CD14-positive monocyte (primary cell): Measurements from ENCODE around the gene COPS9. TPM values are rescaled to one million over a fixed set of nuclear protein-coding genes. Genes with fewer than 3 reads are reported as not detected.

Experiments used
- DNase-seq, 3 donors: peaks; one replicate each; pipeline ENCODE4 v3.0.0-alpha.2; 2011 to 2022
- H2AFZ ChIP-seq: 2 replicates; pipeline ENCODE4 v1.6.0; 2012; ENCODE audit warnings: mild to moderate bottlenecking, low read depth, low read length, inconsistent platforms; ENCODE audit not compliant: insufficient read depth, poor library complexity, severe bottlenecking
- H3K27ac ChIP-seq, 2 donors: 1 replicate in 1 of 2; 2 replicates in 1 of 2; pipeline ENCODE4 v1.5.1; 2012 to 2013; ENCODE audit warnings: low read length in 2 of 2, control low read depth in 1 of 2, inconsistent platforms in 1 of 2, low read depth in 1 of 2, mild to moderate bottlenecking in 1 of 2
- H3K27me3 ChIP-seq, 2 donors: one replicate each; pipeline versions ENCODE4 v1.6.0 to v1.6.1; 2011 to 2013; ENCODE audit warnings: low read length in 2 of 2; ENCODE audit not compliant: control insufficient read depth in 2 of 2, insufficient read depth in 2 of 2
- H3K36me3 ChIP-seq, 2 donors: replicated peaks in 1 of 2; 1 replicate in 1 of 2; 2 replicates in 1 of 2; pipeline versions ENCODE4 v1.5.1 to v1.6.1; 2012 to 2013; ENCODE audit warnings: low read length in 2 of 2, control low read depth in 1 of 2, inconsistent platforms in 1 of 2, mild to moderate bottlenecking in 1 of 2; ENCODE audit not compliant: insufficient read depth in 2 of 2, control insufficient read depth in 1 of 2
- H3K4me1 ChIP-seq, 2 donors: 1 replicate in 1 of 2; 2 replicates in 1 of 2; pipeline versions ENCODE4 v1.5.1 to v1.6.1; 2012 to 2013; ENCODE audit warnings: low read length in 2 of 2, control low read depth in 1 of 2, inconsistent platforms in 1 of 2, mild to moderate bottlenecking in 1 of 2, moderate library complexity in 1 of 2; ENCODE audit not compliant: insufficient read depth in 2 of 2, control insufficient read depth in 1 of 2
- H3K4me2 ChIP-seq: replicated peaks from 2 replicates; pipeline ENCODE3; 2012; ENCODE audit warnings: low read length, moderate library complexity, mild to moderate bottlenecking; ENCODE audit not compliant: poor library complexity, severe bottlenecking; ENCODE audit errors: extremely low read depth
- H3K4me3 ChIP-seq, 3 experiments: fragments of 200-600 bp in 1 of 3; sonication (generic) in 1 of 3; replicated peaks in 1 of 3; 1 replicate in 2 of 3; 2 replicates in 1 of 3; pipeline ENCODE4 v1.5.1; 2011 to 2013; ENCODE audit warnings: low read length in 3 of 3, mild to moderate bottlenecking in 3 of 3, control low read depth in 2 of 3, low read depth in 2 of 3, inconsistent platforms in 1 of 3, moderate library complexity in 1 of 3
- H3K79me2 ChIP-seq: 2 replicates; pipeline ENCODE4 v1.6.0; 2012; ENCODE audit warnings: mild to moderate bottlenecking, control low read depth, inconsistent platforms, low read length, moderate library complexity; ENCODE audit not compliant: insufficient read depth
- H3K9ac ChIP-seq: 2 replicates; pipeline ENCODE4 v1.6.0; 2017; ENCODE audit warnings: low read length, mild to moderate bottlenecking; ENCODE audit not compliant: insufficient read depth, poor library complexity, severe bottlenecking
- H3K9me3 ChIP-seq, 2 donors: replicated peaks in 1 of 2; 1 replicate in 1 of 2; 2 replicates in 1 of 2; pipeline versions ENCODE4 v1.5.1 to v1.6.1; 2012 to 2013; ENCODE audit warnings: low read length in 2 of 2, control low read depth in 1 of 2; ENCODE audit not compliant: control insufficient read depth in 1 of 2, insufficient read depth in 1 of 2
- H4K20me1 ChIP-seq: 2 replicates; pipeline ENCODE4 v1.6.0; 2012; ENCODE audit warnings: mild to moderate bottlenecking, low read length, control low read depth, moderate library complexity; ENCODE audit not compliant: insufficient read depth
- H3K27ac Mint-ChIP-seq, 7 donors: one replicate each; pipeline ENCODE4 v1.8.0; 2020; ENCODE audit warnings: mild to moderate bottlenecking in 7 of 7, mixed read lengths in 7 of 7, moderate library complexity in 6 of 7, inconsistent platforms in 2 of 7
- H3K27me3 Mint-ChIP-seq, 3 donors: one replicate each; pipeline ENCODE4 v1.8.0; 2021 to 2022; ENCODE audit warnings: low read depth in 3 of 3, mild to moderate bottlenecking in 3 of 3, mixed read lengths in 3 of 3, moderate library complexity in 3 of 3, inconsistent platforms in 1 of 3
- H3K36me3 Mint-ChIP-seq, 2 donors: one replicate each; pipeline ENCODE4 v1.8.0; 2020; ENCODE audit warnings: mixed read lengths in 2 of 2, inconsistent platforms in 1 of 2, mild to moderate bottlenecking in 1 of 2
- H3K4me1 Mint-ChIP-seq: one replicate; pipeline ENCODE4 v1.8.0; 2020; ENCODE audit warnings: mild to moderate bottlenecking, mixed read lengths
- H3K4me3 Mint-ChIP-seq, 2 donors: one replicate each; pipeline ENCODE4 v1.8.0; 2020; ENCODE audit warnings: mild to moderate bottlenecking in 2 of 2, mixed read lengths in 2 of 2, moderate library complexity in 1 of 2
- H3K9me3 Mint-ChIP-seq, 7 donors: one replicate each; pipeline ENCODE4 v1.8.0; 2020 to 2022; ENCODE audit warnings: mixed read lengths in 7 of 7, mild to moderate bottlenecking in 6 of 7, moderate library complexity in 6 of 7, inconsistent platforms in 2 of 7
- WGBS: methylation state at CpG from one replicate; pipeline ENCODE4 v1.1.5; 2013; ENCODE audit warnings: missing lambda C conversion rate; ENCODE audit not compliant: insufficient coverage; 5-methylcytosine and 5-hydroxymethylcytosine counted together
- intact Hi-C, 2 donors: fragments of 100-400 bp; cut with micrococcal nuclease; formaldehyde crosslinking; loops; one replicate each; pipeline versions ENCODE4 v1.15.0 to v1.15.1; 2023
- polyA plus RNA-seq, 3 donors: library from polyadenylated mRNA; depleted of rRNA in 1 of 3; unstranded in 2 of 3; stranded (reverse) in 1 of 3; fragments of 300-500 nt in 2 of 3; fragments of >200 nt in 1 of 3; fragmentation: Illumina TruSeq in 2 of 3; gene quantifications; 1 replicate in 2 of 3; 2 replicates in 1 of 3; pipeline ENCODE4 v1.2.3, GENCODE V29; 2012 to 2021
- TF ChIP-seq, protein P1 (sequence below): fragments of 200-600 bp; IDR thresholded peaks from one replicate; pipeline ENCODE4 v1.8.0; 2022; ENCODE audit warnings: antibody characterized with exemption, mild to moderate bottlenecking

Gene COPS9
- polyA plus RNA-seq, 3 donors, result 123 to 300 (median 268) TPM

DNA sequence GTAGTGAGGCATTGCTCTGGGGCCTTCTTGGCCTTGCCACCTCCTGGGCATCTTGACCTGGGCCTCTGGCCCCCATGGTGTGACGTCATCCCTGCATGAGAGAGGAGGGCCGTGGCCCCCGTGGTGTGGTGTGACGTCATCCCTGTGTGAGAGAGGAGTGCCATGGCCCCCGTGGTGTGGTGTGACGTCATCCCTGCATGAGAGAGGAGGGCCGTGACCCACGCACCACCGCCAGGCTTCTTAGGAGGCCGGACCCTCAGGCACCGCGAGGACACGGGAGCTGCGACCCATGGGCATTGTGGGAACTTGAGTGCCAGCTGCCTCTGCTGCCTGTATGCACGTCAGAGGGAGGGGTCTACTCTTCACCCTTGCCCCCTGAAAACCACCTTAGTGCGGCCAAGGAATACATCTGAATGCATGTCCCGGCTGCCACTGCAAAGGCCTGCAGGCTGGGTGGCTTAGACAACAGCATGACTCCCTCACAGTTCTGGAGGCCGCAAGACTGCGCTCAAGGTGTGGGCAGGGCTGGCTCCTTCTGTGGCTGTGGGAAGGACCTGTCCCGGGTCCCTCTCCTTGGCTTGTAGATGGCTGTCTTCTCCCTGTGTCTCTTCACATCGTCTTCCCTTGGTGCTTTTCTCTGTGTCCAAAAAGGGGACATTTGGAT lies 25.1 kb upstream of the COPS9 start:
- H3K9me3 ChIP-seq, result peaks cover 11 to 18% of the 10 kb centered on the region in 2 donors
- no peaks in the 10 kb centered on the region for H3K4me1 ChIP-seq
- H3K27ac ChIP-seq, result no peak overlapping the region
- Mint-ChIP-seq H3K9me3 (peaks cover 10 to 22% (median 14%) of the 10 kb centered on the region in 7 donors), H3K4me1 (no peaks in the 10 kb centered on the region), H3K27ac (no peak overlapping the region), H3K4me3 (no peak overlapping the region), H3K27me3 (peaks cover 0 to 2% (median 1%) of the 10 kb centered on the region in 3 donors), H3K36me3 (no peaks in the 10 kb centered on the region)
- intact Hi-C loops, result no loop called here
- H3K9ac ChIP-seq, result no peak overlapping the region
- H3K36me3 ChIP-seq, result no peaks in the 10 kb centered on the region
- no peak overlapping the region for H3K4me2 ChIP-seq
- no peak overlapping the region for H2AFZ ChIP-seq
- DNase-seq, result no peak
- H4K20me1 ChIP-seq, result no peaks in the 10 kb centered on the region
- no peaks in the 10 kb centered on the region for H3K79me2 ChIP-seq
- H3K27me3 ChIP-seq, result no peaks in the 10 kb centered on the region
- 84% methylated on average over 19 of the region's 21 CpGs for WGBS
- TF ChIP-seq, protein P1, sequence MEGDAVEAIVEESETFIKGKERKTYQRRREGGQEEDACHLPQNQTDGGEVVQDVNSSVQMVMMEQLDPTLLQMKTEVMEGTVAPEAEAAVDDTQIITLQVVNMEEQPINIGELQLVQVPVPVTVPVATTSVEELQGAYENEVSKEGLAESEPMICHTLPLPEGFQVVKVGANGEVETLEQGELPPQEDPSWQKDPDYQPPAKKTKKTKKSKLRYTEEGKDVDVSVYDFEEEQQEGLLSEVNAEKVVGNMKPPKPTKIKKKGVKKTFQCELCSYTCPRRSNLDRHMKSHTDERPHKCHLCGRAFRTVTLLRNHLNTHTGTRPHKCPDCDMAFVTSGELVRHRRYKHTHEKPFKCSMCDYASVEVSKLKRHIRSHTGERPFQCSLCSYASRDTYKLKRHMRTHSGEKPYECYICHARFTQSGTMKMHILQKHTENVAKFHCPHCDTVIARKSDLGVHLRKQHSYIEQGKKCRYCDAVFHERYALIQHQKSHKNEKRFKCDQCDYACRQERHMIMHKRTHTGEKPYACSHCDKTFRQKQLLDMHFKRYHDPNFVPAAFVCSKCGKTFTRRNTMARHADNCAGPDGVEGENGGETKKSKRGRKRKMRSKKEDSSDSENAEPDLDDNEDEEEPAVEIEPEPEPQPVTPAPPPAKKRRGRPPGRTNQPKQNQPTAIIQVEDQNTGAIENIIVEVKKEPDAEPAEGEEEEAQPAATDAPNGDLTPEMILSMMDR, result no peak
- H3K4me3 ChIP-seq, result no peak overlapping the region

DNA sequence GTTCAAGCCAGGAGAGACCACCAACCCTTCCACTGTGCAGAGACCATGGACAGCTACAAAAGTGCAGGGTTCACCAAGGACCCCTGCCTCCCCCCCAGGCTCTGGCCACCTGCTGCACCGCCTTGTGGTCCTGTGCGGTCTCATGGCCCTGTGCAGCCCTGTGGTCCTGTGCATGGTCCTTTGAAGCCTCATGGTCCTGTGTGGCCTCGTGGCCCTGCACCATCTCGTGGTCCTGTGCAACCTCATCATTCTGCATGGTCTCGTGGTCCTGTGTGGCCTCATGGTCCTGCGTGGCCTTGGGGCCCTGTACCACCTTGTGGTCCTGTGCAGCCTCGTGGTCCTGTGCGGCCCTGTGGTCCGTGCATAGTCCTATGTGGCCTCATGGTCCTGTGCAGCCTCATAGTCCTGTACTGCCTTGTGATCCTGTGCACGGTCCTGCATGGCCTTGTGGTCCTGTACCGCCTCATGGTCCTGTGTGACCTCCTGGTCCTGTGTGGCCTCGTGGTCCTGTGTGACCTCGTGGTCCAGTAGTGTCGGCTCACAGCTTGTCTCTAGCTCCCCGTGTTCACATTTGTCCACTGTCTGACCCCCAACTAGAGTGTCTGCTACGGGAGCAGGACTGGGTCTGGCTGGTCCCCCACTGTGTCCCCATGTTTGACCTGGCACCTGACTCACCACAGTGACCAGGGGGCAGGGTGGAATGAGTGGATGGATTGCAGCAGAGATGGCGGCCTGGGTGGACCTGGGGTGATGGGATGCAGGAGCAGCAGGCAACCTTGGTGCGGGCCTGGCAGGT lies 24.4 kb upstream of the COPS9 start:
- intact Hi-C loops, result no loop called here
- Histone ChIP-seq H3K4me2 (no peak overlapping the region), H3K36me3 (no peaks in the 10 kb centered on the region), H3K27ac (no peak overlapping the region), H4K20me1 (no peaks in the 10 kb centered on the region), H3K79me2 (no peaks in the 10 kb centered on the region), H3K4me3 (no peak overlapping the region), H3K27me3 (no peaks in the 10 kb centered on the region), H3K4me1 (no peaks in the 10 kb centered on the region), H2AFZ (no peak overlapping the region), H3K9ac (no peak overlapping the region), H3K9me3 (peaks cover 11% of the 10 kb centered on the region in 2 donors)
- DNase-seq, result no peak
- Mint-ChIP-seq H3K9me3 (peaks cover 3 to 15% (median 7%) of the 10 kb centered on the region in 7 donors), H3K27ac (no peak overlapping the region), H3K4me3 (no peak overlapping the region), H3K27me3 (peaks cover 0 to 2% (median 1%) of the 10 kb centered on the region in 3 donors), H3K4me1 (no peaks in the 10 kb centered on the region), H3K36me3 (no peaks in the 10 kb centered on the region)
- 88% methylated on average over 16 of the region's 18 CpGs for WGBS
- TF ChIP-seq, protein P1, result no peak
